A549 (cell line): Measurements from ENCODE around the gene FAM234B.

Experiments
- CTCF ChIP-seq: fragments of >200 bp; sonication (Bioruptor Twin); formaldehyde crosslinking; IDR thresholded peaks from 3 replicates; pipeline ENCODE4 v1.5.1; 2016
- ESRRA ChIP-seq: fragments of 150-350 bp; IDR thresholded peaks from 2 replicates; pipeline ENCODE4 v1.6.1; 2014; ENCODE audit warnings: mild to moderate bottlenecking, low read length, borderline replicate concordance
- GATA3 ChIP-seq: IDR thresholded peaks from 2 replicates; pipeline ENCODE4 v1.6.1; 2012; ENCODE audit warnings: borderline replicate concordance
- HMGXB4 ChIP-seq: fragments of 250-450 bp; sonication (Bioruptor Pico); IDR thresholded peaks from 2 replicates; pipeline ENCODE4 v1.5.0; 2021; ENCODE audit warnings: mild to moderate bottlenecking, moderate library complexity, borderline replicate concordance
- JUNB ChIP-seq: fragments of >200 bp; sonication (Bioruptor Twin); formaldehyde crosslinking; IDR thresholded peaks from 2 replicates; pipeline ENCODE4 v1.6.1; 2016
- MAX ChIP-seq: IDR thresholded peaks from 2 replicates; pipeline ENCODE4 v1.6.1; 2012
- MAZ ChIP-seq: fragments of 150-350 bp; IDR thresholded peaks from 2 replicates; pipeline ENCODE4 v1.6.1; 2014; ENCODE audit warnings: antibody characterized with exemption, low read depth, low read length, borderline replicate concordance
- RAD21 ChIP-seq, 2 experiments: fragments of >200 bp in 1 of 2; sonication (Bioruptor Twin) in 1 of 2; formaldehyde crosslinking in 1 of 2; IDR thresholded peaks in 1 of 2; conservative IDR thresholded peaks in 1 of 2; 2 replicates in 1 of 2; 3 replicates in 1 of 2; pipeline ENCODE4 v1.6.1; 2012 to 2018; ENCODE audit warnings: inconsistent platforms in 1 of 2
- REST ChIP-seq: fragments of 200-600 bp; sonication (generic); IDR thresholded peaks from 2 replicates; pipeline ENCODE4 v1.6.1; 2016; ENCODE audit warnings: antibody characterized with exemption, mild to moderate bottlenecking, moderate library complexity

- TF ChIP-seq CTCF (peak; percentile 28), RAD21 (conservative IDR thresholded peaks at IDR 0.05 in 1 of 2, IDR thresholded peaks at IDR 0.05 in 1 of 2) (no peak), ESRRA (no peak), HMGXB4 (CRISPR knock-in tag) (no peak), MAZ (no peak), REST (no peak), GATA3 (no peak), JUNB (no peak), MAX (peak; percentile 43)
Observed at GRCh38 chr12:13044002-13044905, at the start of gene FAM234B.
